Activated T-helper 17 cell treated with anti-CD3 and anti-CD28 coated beads, Interleukin-2, amount 50 U/mL, for 72 hours (primary cell): ENCODE results near the gene MLLT3. TPM values are rescaled to one million over a fixed set of nuclear protein-coding genes. Genes with fewer than 3 reads are reported as not detected.

Experiments
- ATAC-seq: fragments of 150-1000 bp; cut with Tn5 transposase; replicated peaks from 2 replicates; pipeline ENCODE4 v1.10.0; 2021; ENCODE audit warnings: mild to moderate bottlenecking, moderate library complexity
- H3K27ac Mint-ChIP-seq: one replicate; pipeline ENCODE4 v1.8.0; 2022; ENCODE audit warnings: mixed read lengths
- H3K27me3 Mint-ChIP-seq: one replicate; pipeline ENCODE4 v1.8.0; 2022; ENCODE audit warnings: mixed read lengths
- H3K36me3 Mint-ChIP-seq: one replicate; pipeline ENCODE4 v1.8.0; 2022; ENCODE audit warnings: low read depth, mild to moderate bottlenecking, mixed read lengths
- H3K4me1 Mint-ChIP-seq: one replicate; pipeline ENCODE4 v1.8.0; 2022; ENCODE audit warnings: mixed read lengths
- H3K4me3 Mint-ChIP-seq: one replicate; pipeline ENCODE4 v1.8.0; 2022; ENCODE audit warnings: mild to moderate bottlenecking, mixed read lengths
- H3K9me3 Mint-ChIP-seq: one replicate; pipeline ENCODE4 v1.8.0; 2022; ENCODE audit warnings: mixed read lengths
- total RNA-seq, 2 donors: library from RNA; stranded (reverse); gene quantifications; one replicate each; pipeline ENCODE4 v1.2.3, GENCODE V29; 2022

The MLLT3 gene
- total RNA-seq, 2 donors from 2014 or later: 45.7 to 54.9 TPM

DNA sequence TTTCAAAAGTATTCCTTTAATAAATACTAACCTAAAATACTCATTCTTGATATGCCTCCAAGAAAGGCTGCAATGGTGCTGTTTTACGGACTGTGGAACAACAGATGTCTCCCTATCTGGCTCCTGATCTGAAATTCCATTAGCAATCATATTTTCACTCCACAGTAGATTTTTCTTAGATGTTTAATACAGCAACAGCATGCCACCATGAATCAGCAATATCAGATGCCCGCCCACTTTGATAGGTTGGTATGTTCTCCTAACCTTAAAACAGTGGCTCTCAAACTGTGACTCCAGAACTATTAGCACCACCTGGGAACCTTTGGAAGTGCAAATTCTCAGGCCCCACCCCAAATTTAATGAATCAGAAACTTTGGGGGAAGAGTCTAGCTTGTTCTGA, 110.2 kb downstream of the MLLT3 start:
- no peak for ATAC-seq
- Mint-ChIP-seq H3K9me3 (no peaks in the 10 kb centered on the region), H3K36me3 (no peaks in the 10 kb centered on the region), H3K4me3 (no peak overlapping the region), H3K27ac (no peak overlapping the region), H3K27me3 (no peaks in the 10 kb centered on the region), H3K4me1 (peaks cover 42% of the 10 kb centered on the region)

DNA sequence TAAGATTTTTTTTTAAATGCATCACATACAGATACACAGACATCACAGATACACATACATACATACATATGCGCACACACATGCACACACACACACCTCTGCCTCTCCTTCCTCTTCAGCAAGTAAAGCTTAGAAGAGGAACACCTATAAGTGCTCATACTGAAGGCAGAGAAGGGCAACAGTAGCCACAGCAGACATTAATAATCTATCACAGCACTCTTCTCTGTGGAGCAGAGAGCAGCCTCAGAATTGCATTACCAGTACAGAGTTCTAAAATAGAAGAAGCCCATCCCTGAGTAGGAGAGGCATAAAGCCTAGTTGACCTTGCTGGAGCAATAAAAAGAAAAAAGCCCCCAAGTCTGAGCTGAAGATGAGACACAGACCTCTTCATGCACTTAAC, 110.6 kb downstream of the MLLT3 start:
- no peaks in the 10 kb centered on the region for H3K27me3 Mint-ChIP-seq
- H3K9me3 Mint-ChIP-seq: no peaks in the 10 kb centered on the region
- ATAC-seq: no peak
- H3K27ac Mint-ChIP-seq: no peak overlapping the region
- no peak overlapping the region for H3K4me3 Mint-ChIP-seq
- peaks cover 42% of the 10 kb centered on the region for H3K4me1 Mint-ChIP-seq
- H3K36me3 Mint-ChIP-seq: no peaks in the 10 kb centered on the region

DNA sequence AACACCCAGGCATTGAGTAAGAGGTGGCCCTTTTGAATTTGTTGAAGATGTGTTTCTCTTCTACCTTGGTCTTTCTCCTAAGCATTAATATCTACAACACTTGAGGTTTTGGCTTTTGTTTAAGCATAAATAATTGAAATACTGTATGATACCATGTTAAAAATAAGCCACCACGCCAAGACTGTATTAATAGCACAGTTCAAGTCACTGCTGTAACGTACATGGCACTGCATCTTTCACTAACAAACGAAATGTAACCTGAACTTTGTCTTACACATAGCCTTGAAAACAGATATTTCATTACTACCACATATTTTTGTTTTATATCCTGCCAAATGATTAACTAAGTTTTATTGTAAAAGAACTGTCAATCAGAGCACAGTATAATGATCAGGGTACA, 112.8 kb downstream of the MLLT3 start:
- Mint-ChIP-seq H3K4me1 (peaks cover 41% of the 10 kb centered on the region), H3K27ac (no peak overlapping the region), H3K27me3 (no peaks in the 10 kb centered on the region), H3K9me3 (no peaks in the 10 kb centered on the region), H3K4me3 (no peak overlapping the region), H3K36me3 (no peaks in the 10 kb centered on the region)
- no peak for ATAC-seq

DNA sequence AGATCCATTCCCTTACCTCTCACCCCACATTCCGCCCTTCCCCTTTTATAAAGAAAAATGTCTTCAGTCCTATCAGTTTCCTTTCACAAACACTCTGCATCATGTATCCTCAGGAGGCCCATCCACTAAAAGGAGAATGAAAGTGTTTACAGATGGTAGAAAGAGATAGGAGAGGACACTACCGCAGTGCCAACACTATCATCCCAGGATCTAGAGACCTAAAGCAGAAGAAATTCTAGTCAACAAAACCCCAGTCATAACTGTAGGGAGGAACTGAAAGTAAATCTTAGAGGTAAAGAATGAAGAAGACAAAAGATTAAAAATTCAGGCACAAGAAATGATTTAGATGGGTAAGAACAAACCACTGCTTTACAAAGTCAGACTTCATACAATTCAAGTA, 114.1 kb downstream of the MLLT3 start:
- no peaks in the 10 kb centered on the region for H3K36me3 Mint-ChIP-seq
- no peaks in the 10 kb centered on the region for H3K27me3 Mint-ChIP-seq
- H3K9me3 Mint-ChIP-seq: no peaks in the 10 kb centered on the region
- H3K4me3 Mint-ChIP-seq: peak overlapping the region; percentile 11
- peak; percentile 59 for ATAC-seq
- peaks cover 32% of the 10 kb centered on the region for H3K4me1 Mint-ChIP-seq
- H3K27ac Mint-ChIP-seq: no peak overlapping the region

DNA sequence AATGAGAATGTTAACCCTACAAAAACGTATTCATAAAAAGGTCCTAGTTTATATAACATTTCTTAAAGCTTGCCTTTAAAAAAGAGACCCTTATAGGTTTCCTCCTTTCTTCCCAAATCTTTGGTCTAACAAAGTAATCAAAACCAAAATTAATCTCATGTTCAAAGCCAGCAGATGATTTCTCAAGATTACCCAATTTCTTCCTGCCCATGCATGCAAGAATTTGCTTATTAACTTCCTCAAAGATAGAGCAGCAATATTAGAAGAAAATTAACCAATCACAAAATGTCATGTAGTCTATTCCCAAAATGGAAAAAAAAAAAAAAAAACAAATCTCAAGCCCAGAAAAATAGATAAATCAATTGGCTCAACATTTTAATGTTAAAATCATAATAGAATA, 114.9 kb downstream of the MLLT3 start:
- Mint-ChIP-seq H3K27me3 (no peaks in the 10 kb centered on the region), H3K9me3 (no peaks in the 10 kb centered on the region), H3K36me3 (no peaks in the 10 kb centered on the region), H3K27ac (no peak overlapping the region), H3K4me1 (peaks cover 27% of the 10 kb centered on the region), H3K4me3 (no peak overlapping the region)
- ATAC-seq: no peak

DNA sequence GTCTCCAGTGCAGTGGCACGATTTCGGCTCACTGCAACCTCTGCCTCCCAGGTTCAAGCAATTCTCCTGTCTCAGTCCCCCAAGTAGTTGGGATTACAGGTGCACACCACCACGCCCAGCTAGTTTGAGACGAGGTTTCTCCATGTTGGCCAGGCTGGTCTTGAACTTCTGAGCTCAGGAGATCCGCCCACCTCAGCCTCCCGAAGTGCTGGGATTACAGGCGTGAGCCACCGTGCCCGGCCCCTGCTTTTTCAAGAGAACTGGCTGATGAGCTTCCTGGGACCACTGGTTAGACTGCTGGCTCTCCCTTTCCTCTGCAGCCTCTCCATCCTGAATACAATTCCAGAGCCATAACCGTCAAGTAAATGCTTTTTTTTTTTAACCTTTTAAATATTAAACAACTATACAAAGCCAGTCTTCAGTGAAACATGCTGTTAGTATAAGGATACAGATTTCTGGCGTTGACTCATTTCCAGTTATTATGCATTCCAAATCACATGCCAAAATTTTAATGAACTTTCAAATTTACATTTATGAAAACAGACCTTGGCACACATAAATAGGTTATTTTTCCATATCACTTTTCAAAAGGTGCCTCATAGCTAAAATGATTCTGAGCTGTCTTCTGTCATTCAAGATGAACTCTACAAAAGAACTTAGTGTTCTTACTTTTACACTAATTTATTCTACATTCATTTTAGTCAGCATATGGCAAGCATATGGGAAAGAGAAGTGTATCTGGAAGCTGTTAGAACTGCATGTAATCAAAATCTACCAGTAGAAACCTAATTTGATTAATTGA, 116.0 kb downstream of the MLLT3 start:
- ATAC-seq: no peak
- no peaks in the 10 kb centered on the region for H3K9me3 Mint-ChIP-seq
- no peaks in the 10 kb centered on the region for H3K36me3 Mint-ChIP-seq
- no peaks in the 10 kb centered on the region for H3K27me3 Mint-ChIP-seq
- no peak overlapping the region for H3K4me3 Mint-ChIP-seq
- H3K27ac Mint-ChIP-seq: no peak overlapping the region
- H3K4me1 Mint-ChIP-seq: peaks cover 27% of the 10 kb centered on the region

DNA sequence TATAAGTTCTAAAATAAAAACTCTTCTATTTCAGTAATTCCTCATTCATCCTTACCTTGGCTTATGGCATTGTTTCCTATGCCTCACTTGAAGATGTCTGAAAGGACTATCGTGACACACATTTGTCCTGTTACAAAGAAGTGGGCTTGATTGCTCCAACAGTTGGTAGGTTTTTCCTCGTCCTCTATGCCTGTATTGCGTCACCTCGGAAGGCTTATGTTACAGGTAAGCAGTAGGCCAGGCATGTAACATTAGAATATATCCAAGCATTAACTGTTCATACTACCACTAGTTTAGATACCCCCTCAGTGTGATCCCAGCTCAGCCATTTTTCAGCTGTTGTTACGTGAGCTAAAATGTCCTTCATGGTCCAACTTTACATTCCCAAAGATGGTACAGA, 116.7 kb downstream of the MLLT3 start:
- no peak for ATAC-seq
- H3K9me3 Mint-ChIP-seq: no peaks in the 10 kb centered on the region
- H3K4me3 Mint-ChIP-seq: no peak overlapping the region
- H3K36me3 Mint-ChIP-seq: no peaks in the 10 kb centered on the region
- H3K27me3 Mint-ChIP-seq: no peaks in the 10 kb centered on the region
- peaks cover 33% of the 10 kb centered on the region for H3K4me1 Mint-ChIP-seq
- H3K27ac Mint-ChIP-seq: no peak overlapping the region

DNA sequence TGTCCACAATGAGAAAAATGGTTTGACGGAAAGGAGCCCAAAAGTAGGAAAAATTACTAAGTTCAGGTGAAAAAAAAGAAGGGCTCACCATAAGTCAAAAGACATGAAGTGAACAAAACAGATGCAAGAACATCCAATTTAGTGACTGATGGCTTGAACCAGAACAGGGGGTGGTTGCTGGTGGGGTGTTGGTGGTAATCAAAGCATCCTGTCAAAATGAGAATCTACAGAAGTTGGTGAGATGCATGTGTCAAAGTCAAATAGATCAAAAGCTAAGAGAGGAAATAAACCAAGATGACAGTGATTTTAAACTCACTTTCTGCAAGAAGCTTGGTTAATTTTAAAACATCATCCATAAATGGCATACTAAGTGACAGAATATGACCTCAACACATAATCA, 117.4 kb downstream of the MLLT3 start:
- H3K9me3 Mint-ChIP-seq: no peaks in the 10 kb centered on the region
- ATAC-seq: no peak
- H3K27me3 Mint-ChIP-seq: no peaks in the 10 kb centered on the region
- H3K27ac Mint-ChIP-seq: no peak overlapping the region
- H3K36me3 Mint-ChIP-seq: no peaks in the 10 kb centered on the region
- no peak overlapping the region for H3K4me3 Mint-ChIP-seq
- H3K4me1 Mint-ChIP-seq: peaks cover 33% of the 10 kb centered on the region

DNA sequence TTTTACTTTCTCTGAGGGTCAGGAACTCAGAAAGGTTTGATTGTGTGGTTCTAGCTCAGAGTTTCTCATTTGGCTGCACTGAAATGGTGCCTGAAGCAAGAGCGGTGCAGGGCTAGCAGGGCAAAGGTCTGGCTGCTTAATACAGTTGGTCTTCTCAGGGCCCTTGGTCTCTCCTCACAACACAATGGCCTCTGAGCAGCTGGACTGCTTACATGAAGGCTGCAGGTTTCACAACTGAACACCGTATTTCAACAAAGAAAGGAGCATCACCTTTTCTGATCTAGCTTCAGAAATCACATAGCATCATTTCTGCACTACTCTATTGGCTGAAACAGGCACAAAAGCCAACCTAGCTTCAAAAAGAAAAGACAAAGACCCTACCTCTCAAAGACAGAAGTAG, 122.2 kb downstream of the MLLT3 start:
- Mint-ChIP-seq H3K4me3 (no peak overlapping the region), H3K36me3 (no peaks in the 10 kb centered on the region), H3K27me3 (no peaks in the 10 kb centered on the region), H3K9me3 (no peaks in the 10 kb centered on the region), H3K4me1 (peaks cover 30% of the 10 kb centered on the region), H3K27ac (no peak overlapping the region)
- no peak for ATAC-seq

DNA sequence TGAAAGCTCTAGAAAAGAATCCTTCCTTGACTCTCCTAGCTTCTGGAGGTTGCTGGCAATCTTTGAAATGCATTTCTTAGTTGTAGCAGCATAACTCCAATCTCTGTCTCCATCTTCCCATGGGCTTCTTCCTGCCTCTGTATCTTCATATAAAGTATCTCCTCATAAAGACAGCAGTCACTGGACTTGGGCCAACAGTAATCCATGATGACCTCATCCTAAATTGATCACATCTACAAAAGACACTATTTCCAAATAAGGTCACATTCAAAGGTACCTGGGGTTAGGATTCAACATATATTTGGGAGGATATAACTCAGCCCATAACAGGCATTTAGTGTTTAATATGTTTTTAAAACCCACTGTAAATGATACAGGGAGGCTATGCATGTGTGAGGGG, 123.3 kb downstream of the MLLT3 start:
- Mint-ChIP-seq H3K27ac (no peak overlapping the region), H3K36me3 (no peaks in the 10 kb centered on the region), H3K4me3 (no peak overlapping the region), H3K27me3 (no peaks in the 10 kb centered on the region), H3K4me1 (peaks cover 29% of the 10 kb centered on the region), H3K9me3 (no peaks in the 10 kb centered on the region)
- no peak for ATAC-seq

DNA sequence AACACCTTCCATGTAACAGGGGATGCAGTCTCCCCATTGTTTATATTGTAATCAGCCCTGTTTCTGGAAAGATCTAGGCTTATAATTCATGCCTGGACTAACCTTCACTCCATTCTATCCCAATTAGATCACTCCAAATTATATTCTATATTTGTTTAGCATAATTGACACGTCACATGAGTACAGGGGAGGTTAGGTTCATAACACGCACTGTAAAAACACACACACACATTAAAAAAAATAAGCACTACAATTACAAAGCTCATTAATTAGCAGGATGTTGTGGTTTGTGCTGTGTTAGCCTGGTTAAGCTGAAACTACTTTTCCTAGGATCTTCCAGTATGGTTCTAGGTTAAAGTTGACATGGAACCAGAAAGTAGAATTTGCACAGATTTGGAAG, 126.0 kb downstream of the MLLT3 start:
- no peaks in the 10 kb centered on the region for H3K36me3 Mint-ChIP-seq
- no peak for ATAC-seq
- H3K27ac Mint-ChIP-seq: no peak overlapping the region
- peaks cover 28% of the 10 kb centered on the region for H3K4me1 Mint-ChIP-seq
- no peak overlapping the region for H3K4me3 Mint-ChIP-seq
- H3K27me3 Mint-ChIP-seq: no peaks in the 10 kb centered on the region
- H3K9me3 Mint-ChIP-seq: no peaks in the 10 kb centered on the region

DNA sequence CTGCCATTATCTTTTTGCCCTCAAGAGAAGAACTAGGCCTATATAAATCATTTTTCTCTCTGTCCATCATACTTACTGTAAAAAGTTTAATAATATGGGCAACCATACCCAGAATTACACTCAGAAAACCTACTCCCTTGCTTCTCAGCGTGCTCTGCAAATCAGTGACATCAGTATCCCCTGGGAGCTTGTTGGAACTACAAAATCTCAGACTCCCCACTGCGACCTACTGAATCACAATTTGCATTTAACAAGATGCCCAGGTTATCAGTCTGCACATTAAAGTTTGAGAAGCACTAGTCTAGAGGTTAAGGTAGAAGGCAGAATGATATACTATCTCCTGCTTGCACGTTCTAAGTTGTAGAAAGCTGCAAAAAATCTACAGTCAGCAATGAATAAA, 127.2 kb downstream of the MLLT3 start:
- Mint-ChIP-seq H3K36me3 (no peaks in the 10 kb centered on the region), H3K4me1 (peaks cover 27% of the 10 kb centered on the region), H3K27ac (no peak overlapping the region), H3K9me3 (peaks cover 2% of the 10 kb centered on the region), H3K27me3 (no peaks in the 10 kb centered on the region), H3K4me3 (no peak overlapping the region)
- no peak for ATAC-seq

DNA sequence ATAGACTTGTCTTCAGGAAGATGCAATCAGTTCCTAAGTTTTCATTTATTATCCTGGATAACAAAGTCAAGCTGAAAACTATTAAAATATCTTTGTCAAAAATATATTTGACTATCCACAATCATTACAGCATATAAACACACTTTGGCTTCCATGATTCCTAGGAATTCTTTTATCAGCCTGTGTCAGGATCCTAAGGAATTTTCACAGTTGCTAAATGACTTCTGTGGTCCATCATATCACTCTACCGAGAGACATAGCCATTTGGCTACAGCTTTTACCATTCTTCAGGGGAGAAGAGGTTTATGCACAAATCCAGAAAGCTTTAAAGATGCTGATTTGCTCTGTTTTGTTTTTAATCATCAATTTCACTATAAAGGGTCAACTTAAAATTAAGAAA, 128.3 kb downstream of the MLLT3 start:
- no peak overlapping the region for H3K4me3 Mint-ChIP-seq
- no peak overlapping the region for H3K27ac Mint-ChIP-seq
- H3K27me3 Mint-ChIP-seq: no peaks in the 10 kb centered on the region
- H3K9me3 Mint-ChIP-seq: peaks cover 4% of the 10 kb centered on the region
- no peak for ATAC-seq
- H3K4me1 Mint-ChIP-seq: peaks cover 29% of the 10 kb centered on the region
- no peaks in the 10 kb centered on the region for H3K36me3 Mint-ChIP-seq

DNA sequence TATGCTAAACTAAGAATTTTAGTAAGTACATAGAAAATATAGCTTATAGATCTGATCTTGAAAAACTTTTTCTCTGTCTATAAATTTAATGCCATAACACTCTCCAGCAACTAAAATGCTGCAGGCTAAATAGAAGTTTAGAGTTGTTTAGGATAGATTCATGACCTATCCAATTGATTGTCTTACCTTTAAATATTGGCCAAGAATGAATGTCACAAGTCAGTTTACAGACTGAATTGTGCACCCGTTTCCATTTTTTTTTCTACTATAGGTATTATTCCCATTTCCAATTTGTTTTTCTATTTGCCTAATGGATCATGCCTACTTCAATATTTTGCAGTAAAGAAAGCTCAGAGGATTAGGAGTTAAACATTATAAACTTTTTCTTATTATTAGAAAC, 129.5 kb downstream of the MLLT3 start:
- Mint-ChIP-seq H3K36me3 (no peaks in the 10 kb centered on the region), H3K4me1 (peaks cover 23% of the 10 kb centered on the region), H3K27me3 (no peaks in the 10 kb centered on the region), H3K27ac (no peak overlapping the region), H3K9me3 (peaks cover 4% of the 10 kb centered on the region), H3K4me3 (no peak overlapping the region)
- no peak for ATAC-seq

DNA sequence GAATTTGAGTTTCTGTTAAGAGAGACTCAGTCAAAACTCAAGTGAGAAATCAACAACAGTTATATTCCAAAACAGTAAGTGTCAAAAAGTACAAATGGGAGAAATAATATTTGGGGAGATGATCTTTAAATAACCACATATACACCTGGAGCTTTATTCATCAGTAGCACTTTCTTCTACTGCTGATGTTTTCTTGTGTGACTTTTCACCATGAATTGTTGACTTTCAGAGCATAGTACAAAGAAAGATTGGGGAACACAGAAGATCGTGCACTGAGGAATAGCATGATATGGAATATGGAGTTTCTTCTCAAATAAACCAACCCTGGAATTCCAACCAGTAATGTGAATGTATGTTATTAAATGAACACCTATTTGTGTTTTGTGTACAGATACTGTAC, 130.7 kb downstream of the MLLT3 start:
- H3K27ac Mint-ChIP-seq: no peak overlapping the region
- H3K27me3 Mint-ChIP-seq: no peaks in the 10 kb centered on the region
- peaks cover 4% of the 10 kb centered on the region for H3K9me3 Mint-ChIP-seq
- H3K4me3 Mint-ChIP-seq: no peak overlapping the region
- H3K36me3 Mint-ChIP-seq: no peaks in the 10 kb centered on the region
- no peak for ATAC-seq
- H3K4me1 Mint-ChIP-seq: peaks cover 20% of the 10 kb centered on the region
